GM19438 (cell line): ENCODE results near the gene OTOG.

Source experiments
- ATAC-seq: cut with Tn5 transposase; IDR thresholded peaks from one replicate; pipeline ENCODE4 v1.9.1; 2021; ENCODE audit warnings: low read depth; ENCODE audit not compliant: unreplicated experiment

Gene OTOG, protein sequence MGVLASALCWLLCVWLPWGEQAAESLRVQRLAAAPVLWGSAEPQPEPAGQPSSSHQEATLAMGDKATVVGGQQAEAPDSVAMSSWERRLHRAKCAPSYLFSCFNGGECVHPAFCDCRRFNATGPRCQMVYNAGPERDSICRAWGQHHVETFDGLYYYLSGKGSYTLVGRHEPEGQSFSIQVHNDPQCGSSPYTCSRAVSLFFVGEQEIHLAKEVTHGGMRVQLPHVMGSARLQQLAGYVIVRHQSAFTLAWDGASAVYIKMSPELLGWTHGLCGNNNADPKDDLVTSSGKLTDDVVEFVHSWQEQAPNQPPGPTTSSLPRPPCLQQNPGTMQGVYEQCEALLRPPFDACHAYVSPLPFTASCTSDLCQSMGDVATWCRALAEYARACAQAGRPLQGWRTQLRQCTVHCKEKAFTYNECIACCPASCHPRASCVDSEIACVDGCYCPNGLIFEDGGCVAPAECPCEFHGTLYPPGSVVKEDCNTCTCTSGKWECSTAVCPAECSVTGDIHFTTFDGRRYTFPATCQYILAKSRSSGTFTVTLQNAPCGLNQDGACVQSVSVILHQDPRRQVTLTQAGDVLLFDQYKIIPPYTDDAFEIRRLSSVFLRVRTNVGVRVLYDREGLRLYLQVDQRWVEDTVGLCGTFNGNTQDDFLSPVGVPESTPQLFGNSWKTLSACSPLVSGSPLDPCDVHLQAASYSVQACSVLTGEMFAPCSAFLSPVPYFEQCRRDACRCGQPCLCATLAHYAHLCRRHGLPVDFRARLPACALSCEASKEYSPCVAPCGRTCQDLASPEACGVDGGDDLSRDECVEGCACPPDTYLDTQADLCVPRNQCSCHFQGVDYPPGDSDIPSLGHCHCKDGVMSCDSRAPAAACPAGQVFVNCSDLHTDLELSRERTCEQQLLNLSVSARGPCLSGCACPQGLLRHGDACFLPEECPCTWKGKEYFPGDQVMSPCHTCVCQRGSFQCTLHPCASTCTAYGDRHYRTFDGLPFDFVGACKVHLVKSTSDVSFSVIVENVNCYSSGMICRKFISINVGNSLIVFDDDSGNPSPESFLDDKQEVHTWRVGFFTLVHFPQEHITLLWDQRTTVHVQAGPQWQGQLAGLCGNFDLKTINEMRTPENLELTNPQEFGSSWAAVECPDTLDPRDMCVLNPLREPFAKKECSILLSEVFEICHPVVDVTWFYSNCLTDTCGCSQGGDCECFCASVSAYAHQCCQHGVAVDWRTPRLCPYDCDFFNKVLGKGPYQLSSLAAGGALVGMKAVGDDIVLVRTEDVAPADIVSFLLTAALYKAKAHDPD (N-terminal part only)

DNA sequence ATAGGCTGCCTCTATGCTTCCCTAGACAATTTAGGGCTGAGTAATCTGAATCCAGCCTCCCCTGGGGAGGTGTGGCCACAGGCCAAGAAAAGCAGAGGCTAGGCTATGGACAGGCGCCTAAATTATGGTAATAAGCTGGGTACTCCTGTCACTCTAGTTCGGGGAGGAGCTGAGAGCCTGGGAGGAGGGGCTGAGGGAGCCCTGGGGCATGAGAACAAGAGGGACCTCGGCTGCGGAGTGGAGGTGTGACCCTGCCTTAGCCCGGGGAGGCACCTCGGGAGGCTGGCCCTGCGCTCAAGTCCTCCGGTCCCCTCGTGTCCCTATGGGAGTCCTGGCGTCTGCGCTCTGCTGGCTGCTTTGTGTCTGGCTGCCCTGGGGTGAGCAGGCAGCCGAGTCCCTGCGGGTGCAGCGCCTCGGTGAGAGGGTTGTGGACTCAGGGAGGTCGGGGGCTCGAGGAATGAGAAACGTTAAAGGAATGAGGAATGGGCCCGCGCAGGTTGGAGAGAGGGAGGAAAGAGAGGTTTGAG, at the start of gene OTOG:
Gene OTOG, plus strand, starts transcription at position 209 of the 527 bp plus-strand sequence. Its CDS starts 114 bp downstream, at position 323.
- ATAC-seq: no peak

DNA sequence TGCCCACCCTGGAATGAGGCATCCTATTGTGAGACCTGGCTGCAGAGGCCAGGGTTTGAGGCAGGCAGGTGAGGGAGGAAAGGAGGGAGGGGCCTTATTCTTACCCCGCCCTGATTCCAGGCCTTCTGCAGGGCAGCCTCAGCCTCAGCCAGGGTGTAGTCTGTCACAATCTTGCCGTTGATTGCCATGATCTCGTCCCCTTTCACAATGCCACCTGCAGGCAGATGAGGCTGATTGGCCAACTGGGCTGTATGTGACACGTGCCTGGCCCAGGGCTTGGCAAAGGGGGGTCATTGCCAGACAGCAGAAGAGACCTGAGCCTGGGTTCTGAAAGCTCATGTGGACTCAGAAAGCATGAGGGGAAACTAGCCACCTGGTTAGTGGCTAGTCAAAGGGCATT, 49.0 kb upstream of the OTOG start:
- ATAC-seq: no peak

DNA sequence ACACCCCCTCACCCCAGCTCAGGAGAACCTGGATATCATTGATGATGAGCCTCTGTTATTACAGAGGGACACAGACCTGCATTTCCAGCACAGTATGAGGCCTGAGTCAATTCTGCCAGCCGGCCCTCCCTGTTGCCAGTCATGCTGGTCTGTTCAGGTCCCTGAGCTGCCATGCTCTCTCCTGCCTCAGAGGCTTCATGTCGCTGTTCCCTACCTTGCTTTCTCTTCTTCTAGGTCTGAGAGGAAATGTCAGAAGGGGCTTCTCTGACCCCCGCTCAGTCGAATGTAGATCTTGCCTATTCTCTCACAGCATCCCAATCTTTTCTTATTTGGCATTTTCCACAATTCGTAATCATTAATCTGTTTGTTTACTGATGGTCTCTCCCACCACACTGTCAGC, 48.6 kb upstream of the OTOG start:
- ATAC-seq: no peak

DNA sequence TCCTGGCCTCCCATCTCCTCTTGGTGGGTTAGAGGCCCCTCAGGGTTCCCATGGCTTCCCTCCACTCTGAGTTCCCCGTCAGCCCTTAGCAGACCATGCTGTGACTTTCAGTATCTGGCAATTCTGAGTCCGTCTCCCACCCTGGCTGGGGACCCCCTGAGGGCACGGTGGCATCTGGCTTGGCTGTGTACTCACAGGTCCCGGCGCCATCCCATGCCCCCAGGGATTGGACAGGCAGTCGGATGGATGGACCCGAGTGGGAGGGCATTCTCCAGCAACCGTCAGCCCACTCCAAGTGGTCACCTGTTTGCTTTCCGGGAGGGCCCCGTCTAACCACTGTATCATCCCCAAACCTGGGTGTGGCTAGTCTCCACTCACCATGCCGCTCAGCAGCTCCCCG, 46.4 kb upstream of the OTOG start:
- no peak for ATAC-seq

GRCh38 chr11:17502630-17503029, 44.4 kb upstream of the OTOG start:
- no peak for ATAC-seq

- no peak for ATAC-seq
Measured at GRCh38 chr11:17504330-17505107, 42.5 kb upstream of the OTOG start.

DNA sequence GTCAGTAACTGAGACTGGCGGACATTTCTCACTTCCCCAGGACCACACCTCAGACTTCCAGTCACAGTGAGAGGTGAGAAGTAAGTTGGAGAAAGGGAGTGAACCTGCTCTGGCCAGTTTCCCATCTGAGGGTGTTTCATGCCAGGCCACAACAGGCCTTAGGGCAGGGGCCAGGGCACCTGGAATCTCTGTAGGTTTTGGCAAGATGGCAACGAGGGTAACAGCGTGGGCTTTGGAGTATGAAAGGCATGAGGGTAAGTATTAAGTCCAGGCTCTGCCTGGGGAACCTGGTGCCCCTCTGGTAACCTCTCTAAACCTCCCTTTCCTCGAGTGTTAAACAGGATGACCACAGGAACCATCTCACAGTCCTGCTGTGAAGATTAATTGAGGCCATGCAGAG, 41.9 kb upstream of the OTOG start:
- no peak for ATAC-seq

DNA sequence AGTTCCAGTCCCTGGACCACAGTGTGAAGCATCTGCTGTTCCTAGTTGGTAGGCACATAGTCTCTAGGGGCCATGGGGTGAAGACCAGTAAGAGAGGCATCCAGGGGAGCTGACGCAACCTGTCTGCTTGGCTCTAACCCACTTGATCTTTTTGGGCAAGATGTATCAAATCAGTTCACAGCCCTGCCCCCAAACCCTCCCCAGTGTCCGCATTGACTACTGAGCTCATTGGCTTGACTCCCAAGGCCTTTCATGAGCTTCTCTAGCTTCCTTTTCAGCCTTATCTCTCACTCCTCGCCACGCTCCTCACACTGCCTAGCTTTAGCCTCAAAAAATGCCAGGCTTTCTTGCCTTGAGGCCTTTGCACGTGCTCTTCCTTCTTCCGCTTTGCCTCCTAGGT, 40.7 kb upstream of the OTOG start:
- ATAC-seq: no peak

GRCh38 chr11:17506942-17507341, 40.1 kb upstream of the OTOG start:
- ATAC-seq: no peak

- ATAC-seq: no peak
Measured at GRCh38 chr11:17507773-17508172, 39.3 kb upstream of the OTOG start.

DNA sequence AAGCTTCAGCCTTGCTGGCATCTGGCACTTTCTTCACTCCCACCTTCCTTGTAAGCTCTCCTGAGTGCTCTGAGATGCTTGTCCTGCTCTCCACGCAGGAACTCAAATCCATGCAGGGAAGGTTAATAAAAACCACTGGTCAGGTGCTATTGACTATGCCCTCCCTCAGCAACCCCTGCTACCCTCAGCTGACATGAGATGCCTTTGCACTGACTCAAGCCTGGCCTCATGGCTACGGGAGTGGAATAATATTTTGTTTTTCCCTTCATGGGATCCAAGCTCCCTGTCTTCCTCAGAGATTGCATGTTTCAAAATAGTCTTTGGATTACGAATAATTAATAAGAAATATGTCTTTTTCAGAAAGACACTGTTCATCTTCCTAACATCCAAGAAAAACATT, 38.8 kb upstream of the OTOG start:
- ATAC-seq: no peak

- no peak for ATAC-seq
Measured at GRCh38 chr11:17508791-17509190, 38.3 kb upstream of the OTOG start.

GRCh38 chr11:17510507-17511206, 36.4 kb upstream of the OTOG start:
- ATAC-seq: no peak

GRCh38 chr11:17511571-17511970, 35.5 kb upstream of the OTOG start:
- ATAC-seq: no peak

DNA sequence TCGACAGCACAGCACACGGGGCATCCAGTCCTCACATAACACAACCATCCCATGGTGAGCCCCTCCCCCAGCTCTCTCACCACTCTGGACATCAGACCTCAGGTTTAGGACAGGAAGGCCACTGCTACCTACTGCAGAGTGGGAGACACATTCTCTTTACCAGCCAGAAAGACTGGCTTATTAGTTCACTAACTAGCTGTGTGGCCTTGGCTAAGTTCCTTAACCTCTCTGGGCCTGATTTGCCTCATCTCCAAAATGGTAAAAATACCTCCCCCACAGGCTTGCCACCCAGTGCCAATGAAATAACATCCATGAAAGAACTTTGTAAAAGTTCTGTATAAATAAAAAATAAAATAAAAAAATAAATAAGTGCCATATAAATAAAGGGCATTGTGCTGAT, 35.0 kb upstream of the OTOG start:
- no peak for ATAC-seq

GRCh38 chr11:17513853-17514252, 33.2 kb upstream of the OTOG start:
- ATAC-seq: no peak

GRCh38 chr11:17514476-17514875, 32.6 kb upstream of the OTOG start:
- no peak for ATAC-seq

- no peak for ATAC-seq
Measured at GRCh38 chr11:17515443-17516176, 31.4 kb upstream of the OTOG start.
